GM19240 (cell line): ENCODE measurements around the gene SIRPB2.
A peak's percentile ranks its signal among the peaks of the same experiment; 100 is the strongest.

Experiments used
- DNase-seq: peaks from one replicate; pipeline ENCODE4 v3.0.0; 2011; ENCODE audit warnings: low spot score; ENCODE audit not compliant: insufficient read length

The SIRPB2 gene

GRCh38 chr20:1441133-1441532 is 50.1 kb downstream of the SIRPB2 start:
- DNase-seq: no peak

GRCh38 chr20:1440024-1440423 is 51.2 kb downstream of the SIRPB2 start:
- no peak for DNase-seq

GRCh38 chr20:1438361-1438760 is 52.9 kb downstream of the SIRPB2 start:
- DNase-seq: no peak

- DNase-seq: peak; percentile 49
These were observed 53.9 kb downstream of the SIRPB2 start for GRCh38 chr20:1437235-1437904.

GRCh38 chr20:1436263-1436662 is 55.0 kb downstream of the SIRPB2 start:
- DNase-seq: no peak

GRCh38 chr20:1435337-1435699 is 55.9 kb downstream of the SIRPB2 start:
- DNase-seq: no peak

GRCh38 chr20:1434571-1435336 is 56.5 kb downstream of the SIRPB2 start:
- DNase-seq: peak; percentile 30

- DNase-seq: no peak
These were observed 60.1 kb downstream of the SIRPB2 start for GRCh38 chr20:1431158-1431557.

- no peak for DNase-seq
These were observed 61.2 kb downstream of the SIRPB2 start for GRCh38 chr20:1430004-1430451.

- no peak for DNase-seq
These were observed 62.0 kb downstream of the SIRPB2 start for GRCh38 chr20:1429143-1429728.

- DNase-seq: no peak
These were observed 63.7 kb downstream of the SIRPB2 start for GRCh38 chr20:1427457-1428054.

GRCh38 chr20:1426231-1426849 is 64.9 kb downstream of the SIRPB2 start:
- DNase-seq: no peak
